ENCODE results near the gene SLFN14. TPM values are rescaled to one million over a fixed set of nuclear protein-coding genes. Genes with fewer than 3 reads are reported as not detected.

The SLFN14 gene
- total RNA-seq, 1 experiment from 2014 or later = not detected

DNA sequence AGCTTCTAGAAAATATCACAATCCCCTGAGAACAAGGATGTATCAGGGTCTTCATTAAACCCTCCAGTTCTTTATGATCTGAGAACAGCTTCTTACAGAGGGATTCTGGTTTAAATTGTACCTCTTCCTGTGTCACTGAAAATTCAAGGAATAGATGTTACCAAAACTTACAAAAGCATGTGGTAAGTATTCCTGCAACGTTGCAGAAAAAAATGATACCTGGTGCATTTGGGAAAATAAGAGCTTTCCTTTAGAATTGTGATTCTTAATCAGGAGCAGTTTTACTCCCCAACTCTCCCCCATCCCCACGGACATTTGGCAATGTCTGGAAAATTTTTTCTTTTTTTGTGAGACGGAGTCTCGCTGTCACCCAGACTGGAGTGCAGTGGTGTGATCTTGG, 7.3 kb downstream of the SLFN14 start:
- Mint-ChIP-seq H3K36me3 (ENCODE audit: insufficient read depth, unreplicated experiment) (no peaks in the 10 kb centered on the region), H3K4me1 (ENCODE audit: insufficient read depth, unreplicated experiment) (no peaks in the 10 kb centered on the region), H3K4me3 (ENCODE audit: unreplicated experiment) (no peak overlapping the region), H3K27me3 (ENCODE audit: insufficient read depth, unreplicated experiment) (peaks cover 78% of the 10 kb centered on the region), H3K9me3 (ENCODE audit: unreplicated experiment) (no peaks in the 10 kb centered on the region), H3K27ac (ENCODE audit: low read depth, unreplicated experiment) (no peak overlapping the region)
- TF ChIP-seq CTCF (IDR thresholded peaks at IDR 0.05; ENCODE audit: unreplicated experiment) = no peak
- no peak for DNase-seq (ENCODE audit: unreplicated experiment)
- POLR2A ChIA-PET = interaction anchor here (0.7 to 1.4 kb wide), 2 partner anchors 15 to 146 kb away, joined by 3 to 4 read pairs; no protein-coding TSS in a partner anchor
- CTCF ChIA-PET = interaction anchor here (0.7 to 2.3 kb wide), 4 partner anchors 8 to 195 kb away, joined by 3 to 8 read pairs (median 4); no protein-coding TSS in a partner anchor
- no TSS peak for BruUV-seq (replicated peaks)
- intact Hi-C loops (cut with micrococcal nuclease) = no loop called here

GRCh38 chr17:35548978-35549377, 11.6 kb downstream of the SLFN14 start:
- Mint-ChIP-seq H3K4me1 (ENCODE audit: insufficient read depth, unreplicated experiment) (no peaks in the 10 kb centered on the region), H3K4me3 (ENCODE audit: unreplicated experiment) (no peak overlapping the region), H3K27me3 (ENCODE audit: insufficient read depth, unreplicated experiment) (peaks cover 89% of the 10 kb centered on the region), H3K27ac (ENCODE audit: low read depth, unreplicated experiment) (no peak overlapping the region), H3K9me3 (ENCODE audit: unreplicated experiment) (no peaks in the 10 kb centered on the region), H3K36me3 (ENCODE audit: insufficient read depth, unreplicated experiment) (no peaks in the 10 kb centered on the region)
- intact Hi-C loops (cut with micrococcal nuclease) = no loop called here
- no peak for TF ChIP-seq CTCF (IDR thresholded peaks at IDR 0.05; ENCODE audit: unreplicated experiment)
- DNase-seq (ENCODE audit: unreplicated experiment) = no peak
- POLR2A ChIA-PET = interaction anchor here (1.2 kb wide), 1 partner anchor 19 kb away, joined by 3 read pairs; no protein-coding TSS in a partner anchor
- CTCF ChIA-PET = interaction anchor here (0.6 to 1.8 kb wide), 6 partner anchors 10 to 378 kb away, joined by 3 to 7 read pairs (median 3); no protein-coding TSS in a partner anchor
- BruUV-seq (replicated peaks) = no TSS peak

- no peak overlapping the region for H3K4me3 Mint-ChIP-seq (ENCODE audit: unreplicated experiment)
- H3K4me1 Mint-ChIP-seq (ENCODE audit: insufficient read depth, unreplicated experiment) = no peaks in the 10 kb centered on the region
- no peak overlapping the region for H3K27ac Mint-ChIP-seq (ENCODE audit: low read depth, unreplicated experiment)
- intact Hi-C loops (cut with micrococcal nuclease) = no loop called here
- BruUV-seq (replicated peaks) = no TSS peak
- H3K27me3 Mint-ChIP-seq (ENCODE audit: insufficient read depth, unreplicated experiment) = peaks cover 82% of the 10 kb centered on the region
- DNase-seq (ENCODE audit: unreplicated experiment) = no peak
- no peaks in the 10 kb centered on the region for H3K9me3 Mint-ChIP-seq (ENCODE audit: unreplicated experiment)
- CTCF ChIA-PET = interaction anchor here (0.6 to 1.4 kb wide), 8 partner anchors 9 to 248 kb away, joined by 3 to 6 read pairs (median 4); partner anchors contain the start of gene SLFN12L
- POLR2A ChIA-PET = interaction anchor here (1.2 to 1.8 kb wide), 3 partner anchors 20 to 31 kb away, joined by 3 to 6 read pairs (median 5); partner anchors contain the start of gene PEX12
- H3K36me3 Mint-ChIP-seq (ENCODE audit: insufficient read depth, unreplicated experiment) = no peaks in the 10 kb centered on the region
- no peak for TF ChIP-seq CTCF (IDR thresholded peaks at IDR 0.05; ENCODE audit: unreplicated experiment)
These were observed 12.3 kb downstream of the SLFN14 start for GRCh38 chr17:35548208-35548810.

GRCh38 chr17:35546487-35546886, 14.1 kb downstream of the SLFN14 start:
- ChIA-PET CTCF (interaction anchor here (0.7 kb wide), 1 partner anchor 305 kb away, joined by 3 read pairs; no protein-coding TSS in a partner anchor), POLR2A (interaction anchor here (1.8 kb wide), 1 partner anchor 22 kb away, joined by 6 read pairs; no protein-coding TSS in a partner anchor)
- H3K9me3 Mint-ChIP-seq (ENCODE audit: unreplicated experiment) = no peaks in the 10 kb centered on the region
- no peaks in the 10 kb centered on the region for H3K36me3 Mint-ChIP-seq (ENCODE audit: insufficient read depth, unreplicated experiment)
- intact Hi-C loops (cut with micrococcal nuclease) = no loop called here
- BruUV-seq (replicated peaks) = no TSS peak
- peaks cover 64% of the 10 kb centered on the region for H3K27me3 Mint-ChIP-seq (ENCODE audit: insufficient read depth, unreplicated experiment)
- no peak overlapping the region for H3K27ac Mint-ChIP-seq (ENCODE audit: low read depth, unreplicated experiment)
- DNase-seq (ENCODE audit: unreplicated experiment) = no peak
- no peak overlapping the region for H3K4me3 Mint-ChIP-seq (ENCODE audit: unreplicated experiment)
- H3K4me1 Mint-ChIP-seq (ENCODE audit: insufficient read depth, unreplicated experiment) = no peaks in the 10 kb centered on the region
- no peak for TF ChIP-seq CTCF (IDR thresholded peaks at IDR 0.05; ENCODE audit: unreplicated experiment)
